Upper lobe of left lung (tissue), 6 donors: ENCODE results near the gene HSPD1. TPM values are rescaled to one million over a fixed set of nuclear protein-coding genes. Genes with fewer than 3 reads are reported as not detected.

ENCODE experiments used
- ATAC-seq, 2 donors: fragments of 200-7000 bp; cut with Tn5 transposase; one replicate each; pipeline ENCODE4 v1.9.1; 2022; ENCODE audit warnings: mild to moderate bottlenecking in 2 of 2, moderate library complexity in 2 of 2; ENCODE audit not compliant: low FRiP score in 2 of 2
- DNase-seq, 2 donors: peaks; one replicate each; pipeline ENCODE4 v3.0.0-alpha.2; 2019 to 2020
- H3K27ac ChIP-seq, 4 donors: fragments of 200-600 bp; sonication (generic); one replicate each; pipeline ENCODE4 v1.5.1; 2016 to 2019
- H3K27me3 ChIP-seq, 4 donors: fragments of 200-600 bp; sonication (generic); one replicate each; pipeline ENCODE4 v1.5.1; 2017 to 2019
- H3K36me3 ChIP-seq, 4 donors: fragments of 200-600 bp; sonication (generic); one replicate each; pipeline ENCODE4 v1.5.1; 2016 to 2019
- H3K4me1 ChIP-seq, 4 donors: fragments of 200-600 bp; sonication (generic); one replicate each; pipeline ENCODE4 v1.5.1; 2018 to 2019
- H3K4me3 ChIP-seq, 4 donors: fragments of 200-600 bp; sonication (generic); one replicate each; pipeline ENCODE4 v1.5.1; 2017 to 2019; ENCODE audit warnings: mild to moderate bottlenecking in 2 of 4, moderate library complexity in 1 of 4
- H3K9me3 ChIP-seq, 4 donors: fragments of 200-600 bp; sonication (generic); one replicate each; pipeline ENCODE4 v1.5.1; 2018 to 2019
- EP300 ChIP-seq, 4 donors: sonication (generic); formaldehyde crosslinking; IDR thresholded peaks; one replicate each; pipeline ENCODE4 v1.5.1; 2017; ENCODE audit warnings: antibody characterized with exemption in 4 of 4, control low read depth in 2 of 4
- POLR2A ChIP-seq, 4 donors: fragments of 450-650 bp; IDR thresholded peaks; one replicate each; pipeline ENCODE4 v1.5.1; 2016 to 2017; ENCODE audit warnings: antibody characterized with exemption in 4 of 4, mild to moderate bottlenecking in 2 of 4
- POLR2AphosphoS5 ChIP-seq, 2 donors: sonication (generic); formaldehyde crosslinking; IDR thresholded peaks; one replicate each; pipeline ENCODE4 v1.5.1; 2017; ENCODE audit warnings: antibody characterized with exemption in 2 of 2
- WGBS, 2 donors: methylation state at CpG; one replicate each; pipeline ENCODE4 v1.1.5; 2017 to 2018; 5-methylcytosine and 5-hydroxymethylcytosine counted together
- total RNA-seq, 6 donors: library from RNA; depleted of rRNA in 4 of 6; stranded (reverse); fragments of >200 nt in 4 of 6; gene quantifications; one replicate each; pipeline versions ENCODE4 v1.1.0 to v1.2.1, GENCODE V29; 2016 to 2021
- TF ChIP-seq, protein P1 (sequence below), 6 experiments: fragments of 450-650 bp in 4 of 6; fragments of 200-600 bp in 2 of 6; sonication (generic) in 2 of 6; IDR thresholded peaks; one replicate each; pipeline ENCODE4 v1.5.1; 2016 to 2019; ENCODE audit warnings: antibody characterized with exemption in 6 of 6
- donor health status: DM: no; HTN: no; CAD: no; lungs with moderate emphysema.
- donor health status: DM: no; HTN: yes; CAD: no; lungs with severe emphysema.

The HSPD1 gene
- total RNA-seq, 6 donors from 2014 or later, result 42.8 to 159 (median 123) TPM

DNA sequence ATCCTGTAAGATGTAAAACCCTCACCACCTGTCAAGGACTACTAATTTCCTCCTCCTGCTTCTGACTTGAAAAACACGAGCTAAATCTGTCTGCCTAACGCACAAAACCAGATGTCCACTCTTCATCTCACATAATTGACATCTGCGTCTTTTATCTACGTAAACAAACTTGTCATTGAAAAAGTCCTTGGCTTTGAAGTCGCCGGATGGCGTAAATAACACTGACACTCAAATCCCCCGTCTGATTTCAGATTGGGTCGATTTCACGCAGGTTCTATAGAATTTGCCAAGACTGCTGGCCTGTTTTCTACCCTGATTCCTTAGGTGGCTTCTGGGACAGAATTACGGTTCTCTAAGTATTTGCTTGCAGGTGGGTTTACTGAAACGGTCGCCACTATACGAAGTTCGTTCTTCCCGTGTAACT, 15.7 kb upstream of the HSPD1 start:
- peak overlapping the region; percentile 19 to 86 (median 83) for H3K4me3 ChIP-seq

DNA sequence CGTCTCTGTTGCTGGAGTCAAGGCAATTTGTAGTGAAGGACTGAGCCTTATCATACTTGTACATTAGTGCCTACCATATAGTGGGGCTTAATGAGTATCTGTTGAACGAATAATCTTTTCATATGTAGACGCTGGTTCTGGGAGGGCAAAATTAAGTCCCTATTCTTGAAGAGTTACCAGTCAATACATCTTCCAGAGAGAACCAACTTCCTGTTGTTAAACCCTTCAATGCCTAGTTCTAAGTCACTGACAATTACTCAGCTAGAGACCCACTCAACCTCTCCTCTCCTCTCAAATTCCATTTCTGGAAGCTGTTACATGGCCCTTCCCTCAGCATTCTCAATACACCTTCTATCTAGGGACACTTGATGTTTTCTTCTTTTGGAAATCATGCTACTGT, 15.1 kb upstream of the HSPD1 start:
- no peak for DNase-seq
- no peaks in the 10 kb centered on the region for H3K27me3 ChIP-seq
- H3K9me3 ChIP-seq, result no peaks in the 10 kb centered on the region
- peaks cover 17 to 29% (median 21%) of the 10 kb centered on the region in 4 donors for H3K4me1 ChIP-seq
- peak overlapping the region; percentile 94 to 99 (median 97) for H3K27ac ChIP-seq
- no peak for ATAC-seq
- WGBS, 2 donors, result 41 to 59% methylated on average over 3 of the region's 3 CpGs
- peak overlapping the region in 3 of 4 donors; percentile 82 to 86 (median 84) for H3K4me3 ChIP-seq
- TF ChIP-seq POLR2AphosphoS5 (IDR thresholded peaks at IDR 0.05), result no peak
- TF ChIP-seq, protein P1, sequence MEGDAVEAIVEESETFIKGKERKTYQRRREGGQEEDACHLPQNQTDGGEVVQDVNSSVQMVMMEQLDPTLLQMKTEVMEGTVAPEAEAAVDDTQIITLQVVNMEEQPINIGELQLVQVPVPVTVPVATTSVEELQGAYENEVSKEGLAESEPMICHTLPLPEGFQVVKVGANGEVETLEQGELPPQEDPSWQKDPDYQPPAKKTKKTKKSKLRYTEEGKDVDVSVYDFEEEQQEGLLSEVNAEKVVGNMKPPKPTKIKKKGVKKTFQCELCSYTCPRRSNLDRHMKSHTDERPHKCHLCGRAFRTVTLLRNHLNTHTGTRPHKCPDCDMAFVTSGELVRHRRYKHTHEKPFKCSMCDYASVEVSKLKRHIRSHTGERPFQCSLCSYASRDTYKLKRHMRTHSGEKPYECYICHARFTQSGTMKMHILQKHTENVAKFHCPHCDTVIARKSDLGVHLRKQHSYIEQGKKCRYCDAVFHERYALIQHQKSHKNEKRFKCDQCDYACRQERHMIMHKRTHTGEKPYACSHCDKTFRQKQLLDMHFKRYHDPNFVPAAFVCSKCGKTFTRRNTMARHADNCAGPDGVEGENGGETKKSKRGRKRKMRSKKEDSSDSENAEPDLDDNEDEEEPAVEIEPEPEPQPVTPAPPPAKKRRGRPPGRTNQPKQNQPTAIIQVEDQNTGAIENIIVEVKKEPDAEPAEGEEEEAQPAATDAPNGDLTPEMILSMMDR (IDR thresholded peaks at IDR 0.05), result no peak
- TF ChIP-seq POLR2A (IDR thresholded peaks at IDR 0.05), result no peak
- TF ChIP-seq EP300 (IDR thresholded peaks at IDR 0.05), result no peak
- H3K36me3 ChIP-seq, result no peaks in the 10 kb centered on the region

More for the DNA sequence above, 15.7 kb upstream of the HSPD1 start:
- Histone ChIP-seq H3K27ac (peak overlapping the region; percentile 94 to 99 (median 97)), H3K36me3 (no peaks in the 10 kb centered on the region), H3K4me1 (peaks cover 17 to 29% (median 21%) of the 10 kb centered on the region in 4 donors), H3K27me3 (no peaks in the 10 kb centered on the region), H3K9me3 (no peaks in the 10 kb centered on the region)
- peak in 1 of 2 donors; percentile 1 for ATAC-seq
- WGBS, 2 donors, result 0% methylated on average over 11 to 16 of the region's 16 CpGs
- TF ChIP-seq, protein P1 (IDR thresholded peaks at IDR 0.05), result no peak
- TF ChIP-seq EP300 (IDR thresholded peaks at IDR 0.05) (no peak), POLR2A (IDR thresholded peaks at IDR 0.05) (no peak), POLR2AphosphoS5 (IDR thresholded peaks at IDR 0.05) (no peak)
- DNase-seq, result no peak

DNA sequence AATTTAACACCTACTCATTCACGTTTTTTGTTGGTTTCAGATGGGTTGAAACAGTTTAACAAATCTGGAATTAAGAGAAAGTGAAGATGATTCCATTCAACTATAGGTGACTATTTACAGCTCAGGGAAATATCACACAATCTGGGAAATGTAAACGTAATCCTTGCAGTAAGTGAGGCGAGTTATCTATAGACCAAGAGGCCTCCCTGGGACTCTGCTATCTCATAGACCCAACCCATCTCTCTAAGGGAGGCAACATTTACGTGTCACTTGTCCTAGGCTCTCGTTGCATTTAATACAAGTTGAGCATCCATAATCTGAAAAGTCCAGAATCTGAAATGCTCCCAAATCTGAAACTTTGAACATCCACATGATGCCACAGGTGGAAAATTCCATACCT, 14.3 kb upstream of the HSPD1 start:
- 92 to 97% methylated on average over 5 of the region's 5 CpGs for WGBS, 2 donors
- no peak overlapping the region for H3K4me3 ChIP-seq
- DNase-seq, result no peak
- peaks cover 17 to 23% (median 18%) of the 10 kb centered on the region in 4 donors for H3K4me1 ChIP-seq
- H3K27ac ChIP-seq, result peak overlapping the region in 2 of 4 donors; percentile 98 to 99
- H3K27me3 ChIP-seq, result no peaks in the 10 kb centered on the region
- H3K9me3 ChIP-seq, result no peaks in the 10 kb centered on the region
- ATAC-seq, result no peak
- H3K36me3 ChIP-seq, result no peaks in the 10 kb centered on the region
- TF ChIP-seq POLR2A (IDR thresholded peaks at IDR 0.05), result no peak
- TF ChIP-seq, protein P1 (IDR thresholded peaks at IDR 0.05), result no peak
- no peak for TF ChIP-seq POLR2AphosphoS5 (IDR thresholded peaks at IDR 0.05)
- TF ChIP-seq EP300 (IDR thresholded peaks at IDR 0.05), result no peak

DNA sequence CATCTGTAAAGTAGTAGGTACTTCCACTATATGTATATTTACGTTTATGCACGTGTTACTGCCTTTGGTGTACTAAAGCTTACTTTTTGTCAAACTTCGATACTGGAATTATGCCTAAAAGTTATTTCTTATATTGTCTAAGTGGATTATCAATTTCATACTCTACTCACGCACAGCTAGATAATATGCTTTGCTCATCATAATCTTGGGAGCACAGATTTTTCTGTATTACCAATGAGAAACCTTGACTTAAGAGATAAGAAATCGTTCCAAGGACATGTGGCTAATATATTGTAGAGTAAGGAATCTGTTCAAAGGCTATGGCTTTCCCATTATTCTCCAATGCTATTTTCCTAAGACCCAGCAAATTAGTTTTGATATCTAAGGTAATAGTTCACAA, 7.0 kb upstream of the HSPD1 start:
- DNase-seq (no peak), ATAC-seq (no peak)
- no peak overlapping the region for H3K27ac ChIP-seq
- no peaks in the 10 kb centered on the region for H3K9me3 ChIP-seq
- WGBS, 2 donors, result 94 to 97% methylated on average over 5 of the region's 5 CpGs
- H3K27me3 ChIP-seq, result no peaks in the 10 kb centered on the region
- H3K4me1 ChIP-seq, result peaks cover 8 to 17% (median 12%) of the 10 kb centered on the region in 4 donors
- no peak overlapping the region for H3K4me3 ChIP-seq
- peaks cover 0 to 24% (median 10%) of the 10 kb centered on the region in 4 donors for H3K36me3 ChIP-seq
- TF ChIP-seq POLR2AphosphoS5 (IDR thresholded peaks at IDR 0.05), result no peak

DNA sequence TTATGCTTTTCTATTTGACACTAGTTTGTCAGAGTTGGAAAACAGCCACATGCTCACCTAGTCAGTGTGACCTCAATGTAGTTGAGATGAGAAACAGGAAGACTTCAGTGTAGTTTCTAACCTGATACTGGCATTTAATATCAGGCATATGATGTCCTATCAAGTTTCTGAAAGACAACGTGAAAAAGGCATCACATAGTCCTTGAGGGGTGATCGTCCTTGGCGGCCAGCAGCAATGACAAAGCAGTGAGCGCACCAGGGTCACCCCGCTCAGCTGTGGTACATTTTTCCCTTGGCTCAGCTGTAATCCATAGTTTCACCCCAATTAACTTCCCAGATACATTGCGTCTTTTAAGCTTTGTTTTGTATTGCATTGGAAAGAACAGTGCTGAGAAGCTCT, 4.9 kb upstream of the HSPD1 start:
- 91 to 94% methylated on average over 6 of the region's 6 CpGs for WGBS, 2 donors
- no peak overlapping the region for H3K27ac ChIP-seq
- peaks cover 0 to 24% (median 10%) of the 10 kb centered on the region in 4 donors for H3K36me3 ChIP-seq
- H3K4me3 ChIP-seq, result no peak overlapping the region
- DNase-seq (no peak), ATAC-seq (no peak)
- no peaks in the 10 kb centered on the region for H3K9me3 ChIP-seq
- H3K4me1 ChIP-seq, result peaks cover 18 to 23% (median 21%) of the 10 kb centered on the region in 4 donors
- no peaks in the 10 kb centered on the region for H3K27me3 ChIP-seq
- TF ChIP-seq EP300 (IDR thresholded peaks at IDR 0.05), result no peak

DNA sequence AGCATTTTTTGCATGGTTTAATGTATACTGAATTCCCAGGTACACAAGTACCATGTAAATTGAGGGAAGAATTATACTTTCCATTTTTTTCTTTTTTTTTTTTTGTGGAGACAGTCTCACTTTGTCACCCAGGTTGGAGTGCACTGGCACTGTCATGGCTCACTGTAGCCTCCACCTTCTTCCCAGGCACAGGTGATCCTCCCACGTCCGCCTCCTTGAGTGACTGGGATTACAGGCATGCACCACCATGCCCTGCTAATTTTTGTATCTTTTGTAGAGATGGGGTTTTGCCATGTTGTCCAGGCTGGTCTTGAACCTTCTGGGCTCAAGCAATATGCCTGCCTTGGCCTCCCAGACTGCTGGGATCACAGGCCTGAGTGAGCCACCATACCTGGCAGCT, 4.4 kb upstream of the HSPD1 start:
- no peak overlapping the region for H3K27ac ChIP-seq
- peaks cover 0 to 24% (median 10%) of the 10 kb centered on the region in 4 donors for H3K36me3 ChIP-seq
- 94% methylated on average over 2 of the region's 2 CpGs for WGBS, 2 donors
- no peak overlapping the region for H3K4me3 ChIP-seq
- ATAC-seq (no peak), DNase-seq (no peak)
- H3K4me1 ChIP-seq, result peaks cover 18 to 23% (median 22%) of the 10 kb centered on the region in 4 donors
- TF ChIP-seq, protein P1 (IDR thresholded peaks at IDR 0.05), result no peak
- no peaks in the 10 kb centered on the region for H3K9me3 ChIP-seq
- no peaks in the 10 kb centered on the region for H3K27me3 ChIP-seq
